WTC11 (cell line): Measurements from ENCODE around the gene TBC1D22A. TPM values are rescaled to one million over a fixed set of nuclear protein-coding genes. Genes with fewer than 3 reads are reported as not detected.

Source experiments
- ATAC-seq: fragments of 200-7000 bp; cut with Tn5 transposase; 2 replicates; pipeline ENCODE4 v1.10.0; 2021; ENCODE audit warnings: mild to moderate bottlenecking, moderate library complexity
- CTCF ChIA-PET: fragments of 300-600 bp; sonication (Branson Sonifier 250); formaldehyde crosslinking; loops from one replicate; lab custom pipeline; 2021; ENCODE audit warnings: antibody characterized with exemption; lab: Charles Lee
- POLR2A ChIA-PET: fragments of 350-600 bp; sonication (Branson Sonifier 250); formaldehyde crosslinking; loops from one replicate; lab custom pipeline; 2021; ENCODE audit warnings: antibody characterized with exemption; lab: Charles Lee
- DNase-seq: peaks from one replicate; pipeline ENCODE4 v3.0.0; 2021; ENCODE audit warnings: low spot score
- H3K27ac Mint-ChIP-seq: 2 replicates; pipeline ENCODE4 v1.8.0; 2021; ENCODE audit warnings: mixed read lengths
- H3K27me3 Mint-ChIP-seq: 2 replicates; pipeline ENCODE4 v1.8.0; 2021; ENCODE audit warnings: low read depth, mild to moderate bottlenecking, moderate library complexity, mixed read lengths
- H3K36me3 Mint-ChIP-seq: 2 replicates; pipeline ENCODE4 v1.8.0; 2021; ENCODE audit warnings: mixed read lengths
- H3K4me1 Mint-ChIP-seq: 2 replicates; pipeline ENCODE4 v1.8.0; 2022; ENCODE audit warnings: mixed read lengths
- H3K4me3 Mint-ChIP-seq: 2 replicates; pipeline ENCODE4 v1.8.0; 2021; ENCODE audit warnings: mild to moderate bottlenecking, moderate library complexity, mixed read lengths
- H3K9me3 Mint-ChIP-seq: 2 replicates; pipeline ENCODE4 v1.8.0; 2021; ENCODE audit warnings: mixed read lengths
- AR ChIP-seq: fragments of 250-450 bp; sonication (Bioruptor Pico); IDR thresholded peaks from 2 replicates; pipeline ENCODE4 v1.9.0; 2021; ENCODE audit warnings: mild to moderate bottlenecking
- ATF2 ChIP-seq: sonication (generic); formaldehyde crosslinking; IDR thresholded peaks from 2 replicates; pipeline ENCODE4 v1.8.1; 2022; ENCODE audit warnings: low read depth, missing genetic modification reagents, borderline replicate concordance
- CBFB ChIP-seq: sonication (generic); formaldehyde crosslinking; IDR thresholded peaks from 2 replicates; pipeline ENCODE4 v1.8.1; 2022; ENCODE audit warnings: mild to moderate bottlenecking, low read depth, missing genetic modification reagents
- ESRRA ChIP-seq: sonication (generic); formaldehyde crosslinking; IDR thresholded peaks from 2 replicates; pipeline ENCODE4 v1.8.1; 2022; ENCODE audit warnings: mild to moderate bottlenecking, missing genetic modification reagents, borderline replicate concordance
- ETV6 ChIP-seq: sonication (generic); formaldehyde crosslinking; IDR thresholded peaks from 2 replicates; pipeline ENCODE4 v1.8.1; 2022; ENCODE audit warnings: mild to moderate bottlenecking, missing genetic modification reagents
- HMGA2 ChIP-seq: fragments of 250-450 bp; sonication (Bioruptor Pico); IDR thresholded peaks from 2 replicates; pipeline ENCODE4 v1.4.0; 2021; ENCODE audit warnings: mild to moderate bottlenecking, moderate library complexity
- JUN ChIP-seq: sonication (generic); formaldehyde crosslinking; IDR thresholded peaks from 2 replicates; pipeline ENCODE4 v1.8.0; 2023; ENCODE audit warnings: mild to moderate bottlenecking, missing genetic modification reagents
- KAT7 ChIP-seq: sonication (generic); formaldehyde crosslinking; IDR thresholded peaks from 2 replicates; pipeline ENCODE4 v1.8.1; 2023; ENCODE audit warnings: missing genetic modification reagents, mild to moderate bottlenecking, borderline replicate concordance
- RORB ChIP-seq: fragments of 250-450 bp; sonication (Bioruptor Pico); IDR thresholded peaks from 2 replicates; pipeline ENCODE4 v1.9.0; 2021; ENCODE audit warnings: mild to moderate bottlenecking
- SOX15 ChIP-seq: fragments of 250-450 bp; sonication (Bioruptor Pico); IDR thresholded peaks from 2 replicates; pipeline ENCODE4 v1.9.0; 2021; ENCODE audit warnings: mild to moderate bottlenecking
- TEAD1 ChIP-seq: sonication (generic); formaldehyde crosslinking; IDR thresholded peaks from 2 replicates; pipeline ENCODE4 v1.8.0; 2022; ENCODE audit warnings: mild to moderate bottlenecking, missing genetic modification reagents
- TP53 ChIP-seq: sonication (generic); formaldehyde crosslinking; IDR thresholded peaks from 2 replicates; pipeline ENCODE4 v1.8.1; 2023; ENCODE audit warnings: mild to moderate bottlenecking, missing genetic modification reagents
- ZBTB21 ChIP-seq: sonication (generic); formaldehyde crosslinking; IDR thresholded peaks from 2 replicates; pipeline ENCODE4 v1.8.1; 2023; ENCODE audit warnings: mild to moderate bottlenecking, missing genetic modification reagents, borderline replicate concordance
- ZNF138 ChIP-seq: sonication (generic); formaldehyde crosslinking; conservative IDR thresholded peaks from 2 replicates; pipeline ENCODE4 v1.8.1; 2022; ENCODE audit warnings: mild to moderate bottlenecking, moderate library complexity, missing genetic modification reagents
- ZNF232 ChIP-seq: sonication (generic); formaldehyde crosslinking; IDR thresholded peaks from 2 replicates; pipeline ENCODE4 v1.8.0; 2022; ENCODE audit warnings: mild to moderate bottlenecking, missing genetic modification reagents
- ZNF416 ChIP-seq: fragments of 250-450 bp; sonication (Bioruptor Pico); IDR thresholded peaks from 2 replicates; pipeline ENCODE4 v1.9.0; 2021; ENCODE audit warnings: mild to moderate bottlenecking, inconsistent platforms
- total RNA-seq: library from RNA; stranded (reverse); gene quantifications from 3 replicates; pipeline ENCODE4 v1.2.3, GENCODE V29; 2021
- TF ChIP-seq, protein P1 (sequence below): sonication (generic); formaldehyde crosslinking; IDR thresholded peaks from 2 replicates; pipeline ENCODE4 v1.8.0; 2022; ENCODE audit warnings: missing genetic modification reagents
- TF ChIP-seq, protein P2 (sequence below): sonication (generic); formaldehyde crosslinking; IDR thresholded peaks from 2 replicates; pipeline ENCODE4 v1.8.0; 2022; ENCODE audit warnings: mild to moderate bottlenecking, missing genetic modification reagents
- TF ChIP-seq, protein P3 (sequence below): sonication (generic); formaldehyde crosslinking; IDR thresholded peaks from 2 replicates; pipeline ENCODE4 v1.8.0; 2022; ENCODE audit warnings: mild to moderate bottlenecking, missing genetic modification reagents

The TBC1D22A gene
- total RNA-seq, 1 experiment from 2014 or later: 18.1 TPM

DNA sequence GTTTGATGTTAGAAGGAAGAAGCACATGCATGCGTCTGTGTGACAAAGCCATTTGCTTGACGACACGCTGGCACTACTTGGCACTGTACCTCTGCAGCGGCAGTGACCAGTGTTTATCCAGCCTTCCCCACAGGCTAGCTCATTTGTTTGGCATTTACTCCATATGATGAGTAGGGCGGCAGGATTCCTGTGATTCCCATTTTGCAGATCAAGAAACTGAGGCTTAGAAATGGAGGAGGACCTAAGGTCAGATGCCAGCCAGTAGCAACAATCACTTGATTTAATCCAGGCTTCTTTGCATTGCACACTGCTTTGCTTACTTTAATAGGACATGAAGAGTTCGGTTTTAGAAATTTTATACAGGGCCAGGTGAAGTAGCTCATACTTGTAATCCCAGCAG, 45.0 kb downstream of the TBC1D22A start (continued):
- TF ChIP-seq ZNF138 (CRISPR knock-in tag): no peak
- no peak for TF ChIP-seq RORB (CRISPR knock-in tag)
- TF ChIP-seq KAT7 (CRISPR knock-in tag): no peak
- TF ChIP-seq SOX15 (CRISPR knock-in tag): no peak
- TF ChIP-seq JUN (CRISPR knock-in tag): no peak
- TF ChIP-seq CBFB: no peak
- TF ChIP-seq TEAD1 (CRISPR knock-in tag): no peak
- TF ChIP-seq ZNF416 (CRISPR knock-in tag): no peak

- POLR2A ChIA-PET: no interaction called here
- Mint-ChIP-seq H3K27me3 (no peaks in the 10 kb centered on the region), H3K9me3 (no peaks in the 10 kb centered on the region), H3K4me3 (no peak overlapping the region), H3K36me3 (peaks cover 10% of the 10 kb centered on the region), H3K4me1 (peaks cover 8% of the 10 kb centered on the region), H3K27ac (no peak overlapping the region)
- CTCF ChIA-PET: no interaction called here
- DNase-seq: no peak
- TF ChIP-seq ETV6 (CRISPR knock-in tag) (no peak), AR (CRISPR knock-in tag) (no peak), HMGA2 (CRISPR knock-in tag) (no peak), TP53 (CRISPR knock-in tag) (no peak), ZBTB21 (CRISPR knock-in tag) (no peak), ATF2 (no peak), ZNF232 (no peak), ESRRA (CRISPR knock-in tag) (no peak), KAT7 (CRISPR knock-in tag) (no peak)
- TF ChIP-seq, protein P1, sequence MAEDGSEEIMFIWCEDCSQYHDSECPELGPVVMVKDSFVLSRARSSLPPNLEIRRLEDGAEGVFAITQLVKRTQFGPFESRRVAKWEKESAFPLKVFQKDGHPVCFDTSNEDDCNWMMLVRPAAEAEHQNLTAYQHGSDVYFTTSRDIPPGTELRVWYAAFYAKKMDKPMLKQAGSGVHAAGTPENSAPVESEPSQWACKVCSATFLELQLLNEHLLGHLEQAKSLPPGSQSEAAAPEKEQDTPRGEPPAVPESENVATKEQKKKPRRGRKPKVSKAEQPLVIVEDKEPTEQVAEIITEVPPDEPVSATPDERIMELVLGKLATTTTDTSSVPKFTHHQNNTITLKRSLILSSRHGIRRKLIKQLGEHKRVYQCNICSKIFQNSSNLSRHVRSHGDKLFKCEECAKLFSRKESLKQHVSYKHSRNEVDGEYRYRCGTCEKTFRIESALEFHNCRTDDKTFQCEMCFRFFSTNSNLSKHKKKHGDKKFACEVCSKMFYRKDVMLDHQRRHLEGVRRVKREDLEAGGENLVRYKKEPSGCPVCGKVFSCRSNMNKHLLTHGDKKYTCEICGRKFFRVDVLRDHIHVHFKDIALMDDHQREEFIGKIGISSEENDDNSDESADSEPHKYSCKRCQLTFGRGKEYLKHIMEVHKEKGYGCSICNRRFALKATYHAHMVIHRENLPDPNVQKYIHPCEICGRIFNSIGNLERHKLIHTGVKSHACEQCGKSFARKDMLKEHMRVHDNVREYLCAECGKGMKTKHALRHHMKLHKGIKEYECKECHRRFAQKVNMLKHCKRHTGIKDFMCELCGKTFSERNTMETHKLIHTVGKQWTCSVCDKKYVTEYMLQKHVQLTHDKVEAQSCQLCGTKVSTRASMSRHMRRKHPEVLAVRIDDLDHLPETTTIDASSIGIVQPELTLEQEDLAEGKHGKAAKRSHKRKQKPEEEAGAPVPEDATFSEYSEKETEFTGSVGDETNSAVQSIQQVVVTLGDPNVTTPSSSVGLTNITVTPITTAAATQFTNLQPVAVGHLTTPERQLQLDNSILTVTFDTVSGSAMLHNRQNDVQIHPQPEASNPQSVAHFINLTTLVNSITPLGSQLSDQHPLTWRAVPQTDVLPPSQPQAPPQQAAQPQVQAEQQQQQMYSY (CRISPR knock-in tag): no peak
- TF ChIP-seq, protein P2, sequence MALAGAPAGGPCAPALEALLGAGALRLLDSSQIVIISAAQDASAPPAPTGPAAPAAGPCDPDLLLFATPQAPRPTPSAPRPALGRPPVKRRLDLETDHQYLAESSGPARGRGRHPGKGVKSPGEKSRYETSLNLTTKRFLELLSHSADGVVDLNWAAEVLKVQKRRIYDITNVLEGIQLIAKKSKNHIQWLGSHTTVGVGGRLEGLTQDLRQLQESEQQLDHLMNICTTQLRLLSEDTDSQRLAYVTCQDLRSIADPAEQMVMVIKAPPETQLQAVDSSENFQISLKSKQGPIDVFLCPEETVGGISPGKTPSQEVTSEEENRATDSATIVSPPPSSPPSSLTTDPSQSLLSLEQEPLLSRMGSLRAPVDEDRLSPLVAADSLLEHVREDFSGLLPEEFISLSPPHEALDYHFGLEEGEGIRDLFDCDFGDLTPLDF (CRISPR knock-in tag): no peak
- TF ChIP-seq, protein P3, sequence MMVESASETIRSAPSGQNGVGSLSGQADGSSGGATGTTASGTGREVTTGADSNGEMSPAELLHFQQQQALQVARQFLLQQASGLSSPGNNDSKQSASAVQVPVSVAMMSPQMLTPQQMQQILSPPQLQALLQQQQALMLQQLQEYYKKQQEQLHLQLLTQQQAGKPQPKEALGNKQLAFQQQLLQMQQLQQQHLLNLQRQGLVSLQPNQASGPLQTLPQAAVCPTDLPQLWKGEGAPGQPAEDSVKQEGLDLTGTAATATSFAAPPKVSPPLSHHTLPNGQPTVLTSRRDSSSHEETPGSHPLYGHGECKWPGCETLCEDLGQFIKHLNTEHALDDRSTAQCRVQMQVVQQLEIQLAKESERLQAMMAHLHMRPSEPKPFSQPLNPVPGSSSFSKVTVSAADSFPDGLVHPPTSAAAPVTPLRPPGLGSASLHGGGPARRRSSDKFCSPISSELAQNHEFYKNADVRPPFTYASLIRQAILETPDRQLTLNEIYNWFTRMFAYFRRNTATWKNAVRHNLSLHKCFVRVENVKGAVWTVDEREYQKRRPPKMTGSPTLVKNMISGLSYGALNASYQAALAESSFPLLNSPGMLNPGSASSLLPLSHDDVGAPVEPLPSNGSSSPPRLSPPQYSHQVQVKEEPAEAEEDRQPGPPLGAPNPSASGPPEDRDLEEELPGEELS (CRISPR knock-in tag): no peak
- TF ChIP-seq, all 79 proteins: peak for 0
- ATAC-seq: no peak
These were observed 46.9 kb downstream of the TBC1D22A start for GRCh38 chr22:46809153-46809885.
